ENCODE data around the gene SCD5.

- no peak for TF ChIP-seq CTCF (conservative IDR thresholded peaks at IDR 0.05 in 1 of 2, IDR thresholded peaks at IDR 0.05 in 1 of 2; ENCODE audit: extremely low read depth in 1 of 2, insufficient read depth in 1 of 2, low read depth in 1 of 2, low read length in 2 of 2)
- TF ChIP-seq EZH2 (IDR thresholded peaks at IDR 0.05; ENCODE audit: borderline replicate concordance, low read length) = no peak
These were observed 158.1 kb downstream of the SCD5 start for GRCh38 chr4:82640540-82640939.
